Measurements from ENCODE around the gene GSK3B.
"Not testable (repeated sequence)": the region's sequence is repeated elsewhere in the genome, so short reads cannot be mapped to it uniquely, and the experiment has no call there.

Gene GSK3B

DNA sequence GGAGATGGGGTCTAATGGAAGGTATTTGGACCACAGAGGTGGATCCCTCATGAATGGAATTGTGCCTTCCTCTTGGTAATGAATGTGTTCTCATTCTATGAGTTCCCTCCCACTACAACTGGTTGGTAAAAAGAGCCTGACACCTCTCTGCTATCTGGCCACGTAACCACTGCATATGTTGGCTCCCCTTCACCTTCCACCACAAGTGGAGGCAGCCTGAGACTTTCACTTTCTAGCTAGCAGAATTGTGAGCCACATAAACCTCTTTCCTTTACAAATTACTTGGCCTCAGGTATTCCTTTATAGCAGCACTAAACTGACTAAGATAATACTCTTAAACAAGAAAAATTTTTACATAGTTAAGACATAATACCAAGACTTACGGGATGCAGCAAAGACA, 157.0 kb downstream of the GSK3B start:
- peak; percentile 2 to 34 for DNase-seq (ENCODE audit: low read depth in 2 of 2)

DNA sequence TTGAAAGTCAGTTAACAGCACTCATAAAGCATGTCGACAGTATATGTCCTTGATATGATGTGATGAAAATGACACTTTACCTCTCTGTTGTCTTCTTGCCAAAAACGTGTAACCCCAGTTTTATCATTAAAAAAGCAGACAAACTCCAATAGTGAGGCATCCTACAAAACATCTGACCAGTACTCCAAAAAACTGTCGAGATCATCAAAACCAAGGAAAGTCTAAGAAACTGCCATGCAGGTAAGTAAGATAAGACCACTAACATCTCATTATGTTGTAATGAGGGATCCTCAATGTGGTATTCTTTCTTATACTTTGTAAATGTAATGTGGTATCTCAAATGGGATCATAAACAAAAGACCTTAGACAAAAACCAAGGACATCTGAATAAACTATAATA, 160.0 kb downstream of the GSK3B start:
- DNase-seq (ENCODE audit: low read depth in 2 of 2), result no peak

GRCh38 chr3:119933207-119933606, 161.0 kb downstream of the GSK3B start:
- no peak for DNase-seq (ENCODE audit: low read depth in 2 of 2)

DNA sequence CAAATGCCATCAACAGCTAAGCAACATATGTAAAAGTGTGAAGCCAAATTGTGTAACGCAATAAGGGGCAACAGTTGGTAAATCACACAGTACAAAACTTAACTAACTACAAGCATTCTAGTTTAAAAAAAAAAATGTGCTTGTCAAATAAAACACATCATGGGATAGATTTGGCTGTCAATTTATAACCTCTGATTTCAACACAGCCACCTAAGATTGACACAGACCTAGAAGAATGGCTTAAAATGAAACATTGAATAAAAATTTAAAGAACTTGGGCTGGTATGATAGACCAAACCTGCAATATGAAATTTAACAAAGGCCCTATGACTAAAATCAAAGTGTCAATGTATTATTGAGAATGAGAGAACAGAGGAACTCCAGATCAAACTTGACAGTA, 164.0 kb downstream of the GSK3B start:
- no peak for DNase-seq (ENCODE audit: low read depth in 2 of 2)

- no peak for DNase-seq (ENCODE audit: low read depth in 2 of 2)
Observed at GRCh38 chr3:119927190-119927589, 167.1 kb downstream of the GSK3B start.

GRCh38 chr3:119924111-119925094, 169.8 kb downstream of the GSK3B start:
- DNase-seq (ENCODE audit: low read depth in 2 of 2), result no peak

DNA sequence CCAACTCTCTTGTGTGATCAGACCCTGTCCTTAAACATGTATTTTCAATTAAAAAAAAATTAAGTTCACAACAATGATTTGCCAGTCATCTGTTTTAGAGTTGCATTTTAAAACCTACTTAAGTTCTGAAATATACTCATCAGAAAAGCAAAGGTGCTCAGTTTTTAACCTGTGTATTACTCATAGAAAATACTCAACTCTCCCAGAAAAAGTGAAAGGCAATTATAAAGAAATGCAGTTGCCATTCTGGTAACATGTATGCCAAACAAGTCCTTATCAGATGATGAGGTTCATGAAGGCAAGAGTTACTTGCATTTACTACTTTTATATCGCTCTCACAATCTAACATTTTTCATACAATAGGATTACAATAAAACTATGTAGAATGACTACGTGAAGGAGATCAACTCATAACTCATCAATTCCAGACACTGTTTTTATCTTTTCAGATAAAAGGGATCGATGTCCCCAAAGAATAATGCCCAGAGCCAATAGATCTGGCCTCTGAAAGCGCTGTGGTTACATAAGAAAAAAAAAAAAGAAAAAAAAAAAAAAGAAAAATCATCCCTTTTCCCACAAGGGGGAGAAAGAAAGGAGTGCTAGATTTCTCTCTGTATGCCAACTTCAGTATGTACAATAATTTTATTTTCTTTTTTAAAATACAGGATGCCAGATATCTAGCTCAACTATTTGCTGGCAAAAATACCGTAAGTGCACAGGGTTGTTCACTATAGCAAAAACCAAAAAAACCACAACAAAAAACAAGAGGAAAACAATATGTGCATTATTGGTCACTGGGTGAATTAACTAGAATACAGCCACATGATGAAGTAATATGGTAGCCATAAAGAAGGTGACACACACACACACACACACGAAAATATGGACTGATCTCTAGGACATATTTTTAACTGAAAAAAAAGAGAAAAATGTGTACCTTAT, 175.0 kb downstream of the GSK3B start:
- DNase-seq (ENCODE audit: low read depth in 2 of 2), result no peak

GRCh38 chr3:119913021-119913420, 181.2 kb downstream of the GSK3B start:
- DNase-seq (ENCODE audit: low read depth in 2 of 2), result no peak

- no peak for DNase-seq (ENCODE audit: low read depth in 2 of 2)
Observed at GRCh38 chr3:119912220-119912619, 182.0 kb downstream of the GSK3B start.

DNA sequence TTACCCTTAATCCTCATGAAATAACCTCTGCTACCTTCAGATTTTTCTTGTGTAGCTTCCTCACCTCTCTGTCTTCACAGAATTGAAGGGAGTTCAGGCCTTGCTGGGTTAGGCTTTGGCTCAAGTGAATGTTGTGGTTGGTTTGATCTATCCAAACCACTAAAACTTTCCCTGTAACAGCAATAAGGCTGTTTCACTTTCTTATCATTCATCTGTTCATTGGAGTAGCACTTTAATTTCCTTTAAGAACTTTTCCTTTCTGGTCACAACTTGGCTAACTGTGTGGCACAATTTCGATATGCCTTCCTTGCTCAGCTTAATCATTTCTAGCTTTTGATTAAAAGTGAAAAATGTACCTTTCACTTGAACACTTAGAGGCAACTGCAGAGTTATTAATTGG, 182.5 kb downstream of the GSK3B start:
- DNase-seq (ENCODE audit: low read depth in 2 of 2), result no peak

- no peak for DNase-seq (ENCODE audit: low read depth in 2 of 2)
Observed at GRCh38 chr3:119902061-119902460, 192.2 kb downstream of the GSK3B start.

DNA sequence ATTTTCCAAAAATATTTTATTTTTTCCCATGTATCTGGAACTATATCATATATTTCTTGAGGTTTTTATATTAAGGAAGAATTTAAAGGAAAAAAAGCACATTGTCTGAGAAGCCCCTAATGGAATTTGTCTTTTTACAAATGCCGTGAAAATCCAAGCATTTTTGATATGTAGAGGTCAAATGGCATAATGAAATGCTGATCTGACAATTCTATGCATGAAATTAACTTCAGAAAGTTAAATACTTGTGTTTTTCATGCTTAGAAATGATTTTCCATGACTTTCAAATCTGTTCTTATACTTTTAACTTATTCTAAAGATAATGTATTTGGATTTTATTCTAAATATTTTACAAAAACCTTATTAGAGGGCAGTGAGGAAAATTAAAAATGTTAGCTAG, 193.1 kb downstream of the GSK3B start:
- DNase-seq (ENCODE audit: low read depth in 2 of 2), result no peak

- DNase-seq (ENCODE audit: low read depth in 2 of 2), result no peak
Observed at GRCh38 chr3:119899192-119899511, 195.1 kb downstream of the GSK3B start.

GRCh38 chr3:119898478-119899191, 195.6 kb downstream of the GSK3B start:
- no peak for DNase-seq (ENCODE audit: low read depth in 2 of 2)

DNA sequence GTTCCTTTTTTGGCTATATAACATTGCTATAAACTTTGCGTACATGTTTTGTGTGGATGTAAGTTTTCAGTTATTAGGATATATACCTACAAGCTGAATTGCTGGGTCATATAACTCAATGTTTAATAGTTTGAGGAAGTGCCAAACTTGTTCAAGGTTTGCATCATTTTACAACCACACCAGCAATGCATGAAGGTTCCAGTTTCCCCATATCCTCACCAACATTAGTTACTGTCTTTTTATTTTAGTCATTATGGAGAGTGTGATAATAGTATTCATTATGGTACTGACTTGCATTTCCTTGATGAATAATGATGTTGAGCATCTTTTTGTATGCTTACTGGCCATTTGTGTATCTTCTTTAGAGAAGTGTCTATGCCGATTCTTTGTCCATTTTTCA, 200.1 kb downstream of the GSK3B start:
- DNase-seq (ENCODE audit: low read depth in 2 of 2), result no peak

DNA sequence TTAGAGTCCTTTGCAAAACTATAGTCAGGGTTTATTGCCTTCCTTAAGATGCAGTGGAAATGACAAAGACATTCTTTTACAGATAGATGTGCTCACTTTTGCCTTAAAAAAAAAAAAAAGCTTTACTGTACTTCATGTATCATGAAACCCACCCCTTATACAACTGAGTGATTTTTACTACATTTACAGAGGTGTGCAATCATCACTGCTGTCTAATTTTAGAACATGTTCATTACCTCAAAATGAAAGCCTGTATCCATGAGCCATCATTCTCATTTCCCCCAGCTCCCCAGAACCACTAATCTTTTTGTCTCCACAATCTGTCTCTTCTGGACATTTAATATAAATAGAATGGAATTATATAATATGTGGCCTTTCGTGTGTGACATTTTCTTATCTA, 200.5 kb downstream of the GSK3B start:
- no peak for DNase-seq (ENCODE audit: low read depth in 2 of 2)

- DNase-seq (ENCODE audit: low read depth in 2 of 2), result no peak
Observed at GRCh38 chr3:119891944-119892721, 202.1 kb downstream of the GSK3B start.

GRCh38 chr3:119888681-119889080, 205.6 kb downstream of the GSK3B start:
- not testable (repeated sequence) for DNase-seq (ENCODE audit: low read depth in 2 of 2)

DNA sequence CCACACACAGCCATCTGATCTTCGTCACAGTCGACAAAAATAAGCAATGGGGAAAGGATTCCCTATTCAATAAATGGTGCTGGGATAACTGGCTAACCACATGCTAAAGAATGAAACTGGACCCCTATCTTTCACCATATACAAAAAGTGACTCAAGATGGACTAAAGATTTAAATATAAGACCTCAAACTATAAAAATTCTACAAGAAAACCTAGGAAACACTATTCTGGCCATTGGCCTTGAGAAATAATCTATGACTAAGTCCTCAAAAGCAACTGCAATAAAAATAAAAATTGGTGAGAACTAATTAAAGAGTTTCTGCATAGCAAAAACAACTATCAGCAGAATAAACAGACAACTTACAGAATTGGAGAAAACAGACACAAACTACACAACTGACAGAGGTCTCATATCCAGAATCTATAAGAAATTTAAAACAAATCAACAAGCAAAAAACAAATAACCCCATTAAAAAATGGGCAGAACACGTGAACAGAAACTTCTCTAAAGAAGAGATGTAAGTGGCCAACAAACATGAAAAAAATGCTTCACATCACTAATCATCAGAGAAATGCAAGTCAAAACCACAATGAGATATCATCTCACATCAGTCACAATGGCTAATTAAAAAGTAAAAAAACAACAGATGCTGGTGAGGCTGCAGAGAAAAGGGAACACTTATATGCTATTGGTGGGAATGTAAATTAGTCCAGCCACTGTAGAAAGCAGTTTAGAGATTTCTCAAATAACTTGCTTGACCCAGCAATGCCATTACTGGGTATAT, 208.3 kb downstream of the GSK3B start:
- no peak for DNase-seq (ENCODE audit: low read depth in 2 of 2)

GRCh38 chr3:119884161-119884557, 210.1 kb downstream of the GSK3B start:
- DNase-seq (ENCODE audit: low read depth in 2 of 2), result no peak

Data from stimulated activated CD4-positive, alpha-beta T cell treated with anti-CD3 and anti-CD28 coated beads, Interleukin-12 subunit alpha, Interleukin-12 subunit beta, amount 100 ng/mL, for 24 hours (primary cell).